Gastrocnemius medialis (tissue), 4 donors: Measurements from ENCODE around the gene MAL.

Source experiments
- POLR2A ChIP-seq, 2 donors: fragments of 450-650 bp; IDR thresholded peaks; one replicate each; pipeline ENCODE4 v1.6.1; 2017; ENCODE audit warnings: antibody characterized with exemption in 2 of 2, mild to moderate bottlenecking in 2 of 2, moderate library complexity in 2 of 2
- TF ChIP-seq, protein P1 (sequence below), 5 experiments: fragments of 450-650 bp in 3 of 5; fragments of 200-600 bp in 2 of 5; sonication (generic) in 2 of 5; IDR thresholded peaks in 4 of 5; conservative IDR thresholded peaks in 1 of 5; 1 replicate in 4 of 5; 2 replicates in 1 of 5; pipeline ENCODE4 v1.5.1; 2016 to 2019; ENCODE audit warnings: antibody characterized with exemption in 5 of 5, mild to moderate bottlenecking in 3 of 5, moderate library complexity in 3 of 5

GRCh38 chr2:95004287-95004686, 21.2 kb upstream of the MAL start:
- TF ChIP-seq POLR2A (IDR thresholded peaks at IDR 0.05) = no peak
- TF ChIP-seq, protein P1, sequence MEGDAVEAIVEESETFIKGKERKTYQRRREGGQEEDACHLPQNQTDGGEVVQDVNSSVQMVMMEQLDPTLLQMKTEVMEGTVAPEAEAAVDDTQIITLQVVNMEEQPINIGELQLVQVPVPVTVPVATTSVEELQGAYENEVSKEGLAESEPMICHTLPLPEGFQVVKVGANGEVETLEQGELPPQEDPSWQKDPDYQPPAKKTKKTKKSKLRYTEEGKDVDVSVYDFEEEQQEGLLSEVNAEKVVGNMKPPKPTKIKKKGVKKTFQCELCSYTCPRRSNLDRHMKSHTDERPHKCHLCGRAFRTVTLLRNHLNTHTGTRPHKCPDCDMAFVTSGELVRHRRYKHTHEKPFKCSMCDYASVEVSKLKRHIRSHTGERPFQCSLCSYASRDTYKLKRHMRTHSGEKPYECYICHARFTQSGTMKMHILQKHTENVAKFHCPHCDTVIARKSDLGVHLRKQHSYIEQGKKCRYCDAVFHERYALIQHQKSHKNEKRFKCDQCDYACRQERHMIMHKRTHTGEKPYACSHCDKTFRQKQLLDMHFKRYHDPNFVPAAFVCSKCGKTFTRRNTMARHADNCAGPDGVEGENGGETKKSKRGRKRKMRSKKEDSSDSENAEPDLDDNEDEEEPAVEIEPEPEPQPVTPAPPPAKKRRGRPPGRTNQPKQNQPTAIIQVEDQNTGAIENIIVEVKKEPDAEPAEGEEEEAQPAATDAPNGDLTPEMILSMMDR (IDR thresholded peaks at IDR 0.05 in 4 of 5, conservative IDR thresholded peaks at IDR 0.05 in 1 of 5) = no peak
